ENCODE data around the gene VAPB. TPM values are rescaled to one million over a fixed set of nuclear protein-coding genes. Genes with fewer than 3 reads are reported as not detected.

Gene VAPB
- total RNA-seq, 1 experiment from 2014 or later: 9.1 TPM

- no peak for DNase-seq (ENCODE audit: low spot score)
Observed at GRCh38 chr20:58461899-58462298, 72.9 kb downstream of the VAPB start.

- DNase-seq (ENCODE audit: low spot score): no peak
Observed at GRCh38 chr20:58463256-58463655, 74.2 kb downstream of the VAPB start.

DNA sequence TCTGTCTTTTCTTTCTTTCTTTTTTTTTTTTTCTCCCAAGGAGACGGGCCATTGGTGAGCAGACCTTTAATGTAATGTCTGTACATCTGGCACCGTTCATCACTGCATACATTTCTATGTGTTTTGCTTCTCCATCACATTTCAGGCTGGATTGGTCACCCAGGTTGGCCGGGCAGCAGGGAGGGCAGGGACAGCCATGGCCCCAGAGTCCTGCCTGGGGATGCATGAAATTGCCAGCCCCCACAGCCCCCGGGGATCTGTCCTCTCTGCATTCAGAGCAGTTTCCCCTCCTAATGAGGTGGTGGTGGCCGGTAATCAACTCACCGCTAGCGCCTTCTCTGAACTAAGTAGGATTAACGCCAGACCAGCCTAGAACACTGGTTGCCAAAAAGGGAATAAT, 75.8 kb downstream of the VAPB start:
- DNase-seq (ENCODE audit: low spot score): no peak

- DNase-seq (ENCODE audit: low spot score): no peak
Observed at GRCh38 chr20:58466095-58466708, 77.2 kb downstream of the VAPB start.

GRCh38 chr20:58466729-58467571, 77.9 kb downstream of the VAPB start:
- DNase-seq (ENCODE audit: low spot score): no peak

DNA sequence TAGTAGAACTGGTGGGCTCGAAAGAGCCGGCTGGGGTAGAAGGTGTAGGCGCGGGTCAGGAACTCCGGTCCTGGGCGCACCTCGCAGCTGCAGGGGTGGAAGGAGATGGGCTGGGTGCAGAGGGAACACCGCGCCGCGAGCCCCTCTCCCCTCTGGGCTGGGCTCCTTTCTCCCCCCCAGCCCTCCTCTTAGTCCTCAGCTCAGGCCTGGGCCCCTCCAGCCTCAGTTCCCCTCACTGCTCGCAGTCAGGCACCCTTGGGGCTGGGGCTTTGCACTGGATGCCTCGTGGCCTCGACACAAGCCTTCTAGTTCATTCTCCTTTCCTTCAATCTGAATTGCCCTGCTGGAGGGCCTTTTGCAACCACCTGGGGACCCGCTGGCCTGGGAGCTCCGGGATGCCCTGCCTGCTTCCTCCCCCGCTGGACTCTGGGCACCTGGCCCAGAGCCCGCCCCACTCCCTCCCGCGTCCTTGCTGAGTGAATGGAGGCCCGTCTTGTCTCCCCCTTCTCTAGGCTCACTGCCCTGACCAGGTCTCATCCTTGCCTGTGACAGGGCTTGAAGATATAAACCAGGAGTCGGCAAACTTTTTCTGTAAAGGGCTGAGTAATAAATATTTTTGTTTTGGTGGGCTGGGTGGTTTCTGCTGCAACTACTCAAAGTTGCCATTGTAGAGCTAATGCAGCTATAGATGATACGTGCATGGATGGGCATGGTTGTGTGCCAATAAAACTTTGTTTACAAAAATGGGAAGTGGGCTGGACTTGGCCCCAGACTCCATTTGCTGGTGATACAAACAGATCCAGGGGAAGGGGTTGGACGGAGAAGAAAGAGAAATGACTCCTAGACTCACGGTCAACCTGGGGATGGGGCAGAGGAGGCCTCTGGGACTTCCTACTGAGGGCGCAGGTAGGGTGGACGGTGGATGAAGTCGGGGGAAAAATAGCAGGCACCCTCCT, 78.8 kb downstream of the VAPB start:
- DNase-seq (ENCODE audit: low spot score): no peak

GRCh38 chr20:58469616-58470015, 80.6 kb downstream of the VAPB start:
- DNase-seq (ENCODE audit: low spot score): no peak

GRCh38 chr20:58470336-58471192, 81.5 kb downstream of the VAPB start:
- no peak for DNase-seq (ENCODE audit: low spot score)

DNA sequence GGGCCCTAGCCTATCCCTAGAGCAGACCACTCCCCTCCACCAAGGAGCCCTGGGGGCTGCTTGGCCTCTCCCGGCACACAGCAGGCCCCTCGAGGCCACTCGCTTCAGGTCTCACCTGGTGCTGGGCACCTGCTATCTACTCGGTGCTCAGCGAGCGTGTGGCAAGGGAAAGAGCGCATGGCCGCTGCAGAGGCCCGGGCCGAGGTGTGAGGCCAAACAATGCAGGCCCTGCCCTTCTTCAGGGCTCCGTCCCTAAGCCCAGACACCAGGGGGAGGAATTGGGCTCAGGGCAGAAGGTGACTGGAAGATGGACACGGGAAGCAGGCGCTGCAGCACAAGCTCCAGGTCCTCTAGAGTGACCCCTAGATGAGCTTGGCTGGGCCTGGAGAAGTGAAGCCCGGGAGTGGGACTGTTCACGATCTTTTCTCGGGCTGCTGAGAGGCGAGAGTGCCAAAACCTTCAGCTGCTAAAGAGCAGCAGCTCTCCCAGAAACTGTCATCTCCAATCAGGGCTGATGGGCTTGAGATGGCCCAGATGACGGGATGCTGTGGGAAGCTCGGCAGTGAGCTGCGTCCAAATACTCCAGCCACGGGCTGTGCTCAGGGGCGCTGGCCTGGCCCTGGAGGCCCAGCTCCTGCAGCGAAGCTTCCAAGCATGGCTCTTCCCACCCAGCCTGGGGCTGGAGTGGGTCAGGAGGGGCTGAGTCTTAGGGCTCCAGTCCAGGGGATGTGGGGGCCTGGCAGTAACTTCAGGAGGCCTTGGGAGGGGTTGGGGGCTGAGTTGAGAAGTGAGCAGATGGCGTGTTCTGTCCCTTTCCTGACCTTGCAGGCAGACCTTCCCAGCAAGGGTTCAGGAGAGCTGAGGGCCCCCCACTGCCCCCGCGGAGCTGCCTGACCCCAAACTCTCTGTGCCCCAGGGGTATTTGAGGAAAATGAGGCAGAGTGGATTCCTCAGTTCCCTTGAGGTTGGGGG, 82.5 kb downstream of the VAPB start:
- no peak for DNase-seq (ENCODE audit: low spot score)

DNA sequence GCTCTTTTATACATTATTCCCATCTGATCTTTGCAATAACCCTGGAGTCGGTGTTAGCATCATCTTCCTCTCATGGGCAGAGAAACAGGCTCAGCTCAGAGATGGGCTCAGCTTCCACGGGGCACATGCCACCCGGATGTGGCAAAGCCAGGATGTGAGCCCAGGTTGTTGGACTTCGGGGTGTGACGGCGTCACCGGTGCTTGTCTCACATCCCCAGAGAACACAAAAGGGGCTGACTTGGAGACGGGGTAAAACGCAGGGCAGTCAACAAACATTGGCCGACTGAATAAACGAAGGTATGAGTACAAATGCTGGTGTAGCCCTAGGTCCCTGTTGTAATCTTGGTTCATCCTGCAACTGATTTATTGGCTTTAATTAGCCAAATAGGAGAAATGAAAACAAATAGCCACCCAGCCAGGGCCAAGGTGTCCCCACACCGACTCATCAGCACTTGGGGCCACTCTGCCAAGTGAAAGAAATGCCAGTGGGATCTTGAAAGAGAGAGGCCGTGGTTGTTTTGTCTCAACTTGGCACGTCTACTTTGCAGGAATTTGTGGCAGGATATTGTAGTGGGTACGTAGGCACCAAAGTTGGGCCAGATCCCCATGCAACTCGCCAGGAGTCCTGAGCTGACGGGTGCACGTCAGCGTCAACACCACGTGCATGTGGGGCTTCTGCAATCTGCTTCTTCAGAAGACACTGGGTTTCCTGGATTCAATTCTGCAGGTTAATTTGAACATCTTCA, 83.4 kb downstream of the VAPB start:
- DNase-seq (ENCODE audit: low spot score): no peak

- no peak for DNase-seq (ENCODE audit: low spot score)
Observed at GRCh38 chr20:58473453-58474425, 84.7 kb downstream of the VAPB start.

GRCh38 chr20:58475466-58475865, 86.4 kb downstream of the VAPB start:
- DNase-seq (ENCODE audit: low spot score): no peak

- no peak for DNase-seq (ENCODE audit: low spot score)
Observed at GRCh38 chr20:58478141-58478805, 89.2 kb downstream of the VAPB start.

GRCh38 chr20:58479726-58480440, 90.9 kb downstream of the VAPB start:
- DNase-seq (ENCODE audit: low spot score): no peak

GRCh38 chr20:58480551-58481336, 91.7 kb downstream of the VAPB start:
- DNase-seq (ENCODE audit: low spot score): no peak

- no peak for DNase-seq (ENCODE audit: low spot score)
Observed at GRCh38 chr20:58481481-58482021, 92.5 kb downstream of the VAPB start.
